SU-DHL-6 (cell line): ENCODE results near the gene MAPT.

Experiments used
- H2AFZ ChIP-seq: fragments of 200-600 bp; sonication (generic); 2 replicates; pipeline ENCODE4 v1.6.1; 2014; ENCODE audit warnings: low read depth, mild to moderate bottlenecking, moderate library complexity, mixed read lengths, antibody characterized with exemption, low read length; ENCODE audit not compliant: severe bottlenecking
- H3F3A ChIP-seq: fragments of 200-600 bp; shearing (Covaris generic); 2 replicates; pipeline ENCODE4 v1.6.0; 2016; ENCODE audit warnings: antibody characterized with exemption, mild to moderate bottlenecking; ENCODE audit not compliant: insufficient read depth
- H3K27ac ChIP-seq: fragments of 200-600 bp; sonication (generic); 2 replicates; pipeline ENCODE4 v1.5.1; 2016; ENCODE audit warnings: low read depth, mild to moderate bottlenecking, low read length, moderate library complexity, mixed read lengths
- H3K27me3 ChIP-seq: fragments of 200-600 bp; sonication (generic), shearing (Covaris generic); 2 replicates; pipeline ENCODE4 v1.6.0; 2014; ENCODE audit warnings: mild to moderate bottlenecking, low read length
- H3K36me3 ChIP-seq: fragments of 200-600 bp; sonication (generic); 2 replicates; pipeline ENCODE4 v1.6.1; 2014; ENCODE audit warnings: mild to moderate bottlenecking, low read length, mixed read lengths
- H3K4me2 ChIP-seq: fragments of 300-600, 200-600 bp; shearing (Covaris generic), sonication (generic); 2 replicates; pipeline ENCODE4 v1.6.0; 2014; ENCODE audit warnings: low read length, low read depth, mild to moderate bottlenecking; ENCODE audit not compliant: poor library complexity, severe bottlenecking
- H3K4me3 ChIP-seq: fragments of 200-600 bp; sonication (generic); 2 replicates; pipeline ENCODE4 v1.5.1; 2014; ENCODE audit warnings: antibody characterized with exemption, low read length, mild to moderate bottlenecking, mixed read lengths; ENCODE audit not compliant: insufficient read depth, poor library complexity, severe bottlenecking
- H3K79me2 ChIP-seq: fragments of 200-600 bp; sonication (generic); 2 replicates; pipeline ENCODE4 v1.6.1; 2014; ENCODE audit warnings: mild to moderate bottlenecking, low read length, moderate library complexity; ENCODE audit not compliant: insufficient read depth
- H3K9ac ChIP-seq: fragments of 200-600 bp; sonication (generic); 2 replicates; pipeline ENCODE4 v1.7.0; 2014; ENCODE audit warnings: mild to moderate bottlenecking, low read length
- H3K9me2 ChIP-seq: fragments of 200-600 bp; sonication (generic); replicated peaks from 2 replicates; pipeline ENCODE4 v1.6.1; 2014; ENCODE audit warnings: low read length; ENCODE audit not compliant: insufficient read depth
- H3K9me3 ChIP-seq: fragments of 200-600 bp; sonication (generic); 2 replicates; pipeline ENCODE4 v1.6.1; 2014; ENCODE audit warnings: low read length, mixed read lengths; ENCODE audit not compliant: insufficient read depth
- H4K20me1 ChIP-seq: fragments of 200-600 bp; sonication (generic); 2 replicates; pipeline ENCODE4 v1.6.1; 2014; ENCODE audit warnings: low read depth, mild to moderate bottlenecking, antibody characterized with exemption, low read length, moderate library complexity, mixed read lengths
- EZH2phosphoT487 ChIP-seq: fragments of 200-600 bp; sonication (generic), shearing (Covaris generic); conservative IDR thresholded peaks from 2 replicates; pipeline ENCODE4 v1.6.1; 2018; ENCODE audit warnings: mild to moderate bottlenecking, antibody characterized with exemption, low read length, moderate library complexity, mixed read lengths
- TF ChIP-seq, protein P1 (sequence below): fragments of 200-600 bp; sonication (generic); IDR thresholded peaks from one replicate; pipeline ENCODE4 v1.5.1; 2017; ENCODE audit warnings: antibody characterized with exemption, mild to moderate bottlenecking, low read length, moderate library complexity; ENCODE audit not compliant: insufficient read depth, poor library complexity, severe bottlenecking

Gene MAPT

DNA sequence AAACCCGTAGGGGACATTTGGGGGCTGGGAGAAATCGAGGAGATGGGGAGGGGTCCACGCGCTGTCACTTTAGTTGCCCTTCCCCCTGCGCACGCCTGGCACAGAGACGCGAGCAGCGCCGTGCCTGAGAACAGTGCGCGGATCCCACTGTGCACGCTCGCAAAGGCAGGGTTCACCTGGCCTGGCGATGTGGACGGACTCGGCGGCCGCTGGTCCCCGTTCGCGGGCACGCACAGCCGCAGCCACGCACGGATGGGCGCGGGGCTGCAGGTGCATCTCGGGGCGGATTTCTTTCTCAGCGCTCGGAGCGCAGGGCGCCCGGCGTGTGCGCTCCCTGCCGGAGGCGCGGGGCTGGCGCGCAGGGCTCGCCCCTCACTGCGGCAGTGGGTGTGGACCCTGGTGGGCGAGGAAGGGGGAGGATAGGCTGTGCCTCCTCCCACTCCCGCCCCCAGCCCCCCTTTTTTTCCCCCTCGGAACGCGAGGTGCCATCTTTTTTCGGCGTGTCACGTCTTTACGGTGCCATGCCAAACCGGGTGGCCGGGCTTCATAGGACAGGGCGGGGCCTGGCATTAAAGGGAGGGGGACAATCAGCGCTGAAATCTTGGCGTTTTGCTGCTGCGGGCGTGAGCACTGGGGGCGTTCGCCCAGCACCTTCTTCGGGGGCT lies 1.1 kb downstream of the MAPT start:
- Histone ChIP-seq H3K79me2 (no peaks in the 10 kb centered on the region), H3K4me3 (no peak overlapping the region), H3K9ac (no peak overlapping the region), H3K27ac (no peak overlapping the region), H2AFZ (no peak overlapping the region), H3K36me3 (no peaks in the 10 kb centered on the region), H3K4me2 (no peak overlapping the region), H3K9me2 (no peaks in the 10 kb centered on the region), H3K27me3 (no peaks in the 10 kb centered on the region), H3F3A (no peaks in the 10 kb centered on the region), H4K20me1 (no peaks in the 10 kb centered on the region), H3K9me3 (no peaks in the 10 kb centered on the region)
- TF ChIP-seq, protein P1, sequence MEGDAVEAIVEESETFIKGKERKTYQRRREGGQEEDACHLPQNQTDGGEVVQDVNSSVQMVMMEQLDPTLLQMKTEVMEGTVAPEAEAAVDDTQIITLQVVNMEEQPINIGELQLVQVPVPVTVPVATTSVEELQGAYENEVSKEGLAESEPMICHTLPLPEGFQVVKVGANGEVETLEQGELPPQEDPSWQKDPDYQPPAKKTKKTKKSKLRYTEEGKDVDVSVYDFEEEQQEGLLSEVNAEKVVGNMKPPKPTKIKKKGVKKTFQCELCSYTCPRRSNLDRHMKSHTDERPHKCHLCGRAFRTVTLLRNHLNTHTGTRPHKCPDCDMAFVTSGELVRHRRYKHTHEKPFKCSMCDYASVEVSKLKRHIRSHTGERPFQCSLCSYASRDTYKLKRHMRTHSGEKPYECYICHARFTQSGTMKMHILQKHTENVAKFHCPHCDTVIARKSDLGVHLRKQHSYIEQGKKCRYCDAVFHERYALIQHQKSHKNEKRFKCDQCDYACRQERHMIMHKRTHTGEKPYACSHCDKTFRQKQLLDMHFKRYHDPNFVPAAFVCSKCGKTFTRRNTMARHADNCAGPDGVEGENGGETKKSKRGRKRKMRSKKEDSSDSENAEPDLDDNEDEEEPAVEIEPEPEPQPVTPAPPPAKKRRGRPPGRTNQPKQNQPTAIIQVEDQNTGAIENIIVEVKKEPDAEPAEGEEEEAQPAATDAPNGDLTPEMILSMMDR = no peak
- TF ChIP-seq EZH2phosphoT487 = no peak

DNA sequence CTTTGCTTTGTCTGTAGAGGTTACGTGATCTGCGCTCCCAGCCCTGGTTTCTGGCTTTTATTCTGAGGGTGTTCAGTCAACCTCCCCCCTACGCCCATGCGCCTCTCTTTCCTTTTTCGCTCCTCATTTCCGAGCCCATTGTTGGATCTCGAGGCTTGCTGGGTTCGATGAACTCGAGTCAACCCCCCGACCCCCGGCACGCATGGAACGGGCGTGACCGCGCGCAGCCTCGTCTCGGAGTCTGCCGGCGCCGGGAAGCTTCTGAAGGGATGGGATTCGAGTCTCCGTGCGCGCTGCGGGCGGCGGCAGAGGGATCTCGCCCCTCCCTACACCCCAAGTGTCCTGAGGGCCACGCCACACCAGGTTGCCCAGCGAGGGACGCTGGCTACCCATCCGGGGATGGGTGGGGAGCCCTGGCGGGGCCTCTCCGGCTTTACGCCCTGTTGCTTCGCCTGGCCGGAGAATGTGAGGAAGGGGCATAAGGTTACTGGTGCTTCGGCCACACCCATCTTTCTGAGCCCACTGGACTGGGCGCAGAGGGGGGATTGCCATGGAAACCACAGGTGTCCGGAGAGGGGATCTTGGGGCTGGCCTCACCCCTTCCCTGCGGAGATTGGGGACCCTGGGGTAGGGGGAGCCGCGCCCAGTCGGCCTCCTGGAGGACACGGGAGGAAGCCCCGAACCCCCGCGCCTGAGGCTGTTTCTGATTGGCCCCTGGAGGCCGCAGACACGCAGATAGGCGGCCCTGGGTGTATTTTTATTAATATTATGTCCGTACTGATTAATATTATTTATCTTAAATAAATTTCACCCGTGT lies 1.8 kb downstream of the MAPT start:
- Histone ChIP-seq H3K4me3 (no peak overlapping the region), H4K20me1 (no peaks in the 10 kb centered on the region), H3K27me3 (no peaks in the 10 kb centered on the region), H3K36me3 (no peaks in the 10 kb centered on the region), H3K27ac (no peak overlapping the region), H3F3A (no peaks in the 10 kb centered on the region), H3K9ac (no peak overlapping the region), H2AFZ (no peak overlapping the region), H3K9me2 (no peaks in the 10 kb centered on the region), H3K79me2 (no peaks in the 10 kb centered on the region), H3K9me3 (no peaks in the 10 kb centered on the region), H3K4me2 (no peak overlapping the region)
- TF ChIP-seq, protein P1 = no peak
- no peak for TF ChIP-seq EZH2phosphoT487

DNA sequence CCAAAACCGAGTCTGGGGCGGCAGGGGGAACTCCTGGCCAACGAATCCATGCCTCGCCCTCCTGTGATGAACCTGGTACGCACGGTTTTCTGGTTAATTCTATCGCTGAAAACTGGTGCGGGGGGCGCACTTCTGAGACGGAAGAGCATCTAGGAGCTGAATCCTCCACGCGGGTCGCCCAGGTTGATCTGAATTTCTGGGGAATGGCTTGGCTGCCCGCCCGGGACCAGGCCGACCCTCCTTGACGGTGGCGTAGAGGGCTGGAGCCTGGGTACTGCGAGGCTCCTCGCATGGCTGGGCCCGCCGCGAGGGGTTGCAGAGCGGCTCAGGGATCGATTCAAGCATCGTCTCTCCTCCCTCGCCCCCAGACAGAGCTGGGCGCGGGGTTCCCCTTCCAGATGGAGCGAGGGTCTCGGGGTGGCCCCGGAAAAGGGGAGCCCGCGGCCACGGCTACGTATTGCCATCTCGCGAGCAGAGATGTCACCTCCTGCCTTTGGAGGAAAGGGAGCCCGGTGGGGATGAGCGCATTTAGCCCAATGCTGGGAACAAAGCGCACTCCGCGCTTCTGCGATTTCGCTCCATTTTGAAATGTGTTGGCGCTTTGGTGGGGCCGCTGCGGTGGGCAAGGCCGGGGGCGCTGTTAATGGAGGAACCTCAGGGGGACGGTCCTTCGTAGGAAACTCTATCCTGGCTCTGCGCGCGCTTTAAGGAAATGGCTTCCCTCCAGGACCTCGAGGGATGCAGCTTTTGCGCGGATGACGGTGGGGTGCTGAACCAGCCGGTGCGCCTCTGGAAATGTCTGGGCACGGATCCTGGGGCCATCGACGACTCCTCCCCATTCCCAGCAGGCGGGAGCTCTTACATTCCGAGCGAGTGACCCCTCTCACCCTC lies 2.7 kb downstream of the MAPT start:
- Histone ChIP-seq H3K36me3 (no peaks in the 10 kb centered on the region), H3K9ac (no peak overlapping the region), H3K4me2 (no peak overlapping the region), H3K27ac (no peak overlapping the region), H3K9me2 (no peaks in the 10 kb centered on the region), H3F3A (no peaks in the 10 kb centered on the region), H3K4me3 (no peak overlapping the region), H4K20me1 (no peaks in the 10 kb centered on the region), H3K9me3 (no peaks in the 10 kb centered on the region), H3K79me2 (no peaks in the 10 kb centered on the region), H2AFZ (no peak overlapping the region), H3K27me3 (no peaks in the 10 kb centered on the region)
- no peak for TF ChIP-seq EZH2phosphoT487
- TF ChIP-seq, protein P1 = no peak
